H1 (cell line): ENCODE data around the gene CDH16. TPM values are rescaled to one million over a fixed set of nuclear protein-coding genes. Genes with fewer than 3 reads are reported as not detected.

ENCODE experiments used
- CTCF ChIA-PET: fragments of 300-600 bp; sonication (Branson Sonifier 250); formaldehyde crosslinking; loops from one replicate; lab custom pipeline; 2021; ENCODE audit not compliant: partially characterized antibody; lab: Charles Lee
- POLR2A ChIA-PET: fragments of 300-600 bp; sonication (Branson Sonifier 250); formaldehyde crosslinking; loops from one replicate; lab custom pipeline; 2021; ENCODE audit warnings: inconsistent platforms; ENCODE audit not compliant: partially characterized antibody; lab: Charles Lee
- DNase-seq, 2 experiments: peaks; one replicate each; pipeline versions ENCODE4 v3.0.0 to v3.0.0-alpha.2; 2010 to 2022; ENCODE audit warnings: low spot score in 2 of 2, low read depth in 1 of 2, mixed read lengths in 1 of 2
- FAIRE-seq: peaks from 2 replicates; lab custom pipeline; 2011; peaks lifted over from hg19 to GRCh38; lab: Jason Lieb, UNC
- H2AFZ ChIP-seq: 2 replicates; pipeline ENCODE4 v1.8.1; 2012; ENCODE audit warnings: low read length, inconsistent platforms
- H2AK5ac ChIP-seq: 2 replicates; pipeline ENCODE4 v1.6.1; 2013; ENCODE audit warnings: low read depth, low read length
- H2BK120ac ChIP-seq: replicated peaks from 2 replicates; pipeline ENCODE3; 2013; ENCODE audit warnings: low read depth, low read length, inconsistent platforms
- H2BK12ac ChIP-seq: 2 replicates; pipeline ENCODE4 v1.6.1; 2013; ENCODE audit warnings: low read depth, low read length
- H2BK15ac ChIP-seq: 2 replicates; pipeline ENCODE4 v1.6.1; 2013; ENCODE audit warnings: low read length
- H2BK20ac ChIP-seq: 2 replicates; pipeline ENCODE4 v1.6.1; 2013; ENCODE audit warnings: low read length
- H2BK5ac ChIP-seq: 2 replicates; pipeline ENCODE4 v1.6.1; 2013; ENCODE audit warnings: low read depth, low read length
- H3K14ac ChIP-seq: 2 replicates; pipeline ENCODE4 v1.6.1; 2013; ENCODE audit warnings: inconsistent platforms; ENCODE audit not compliant: insufficient read length
- H3K18ac ChIP-seq: 2 replicates; pipeline ENCODE4 v1.6.1; 2013; ENCODE audit warnings: low read length; ENCODE audit errors: extremely low read depth
- H3K23ac ChIP-seq: 2 replicates; pipeline ENCODE4 v1.6.1; 2013; ENCODE audit warnings: inconsistent platforms; ENCODE audit not compliant: insufficient read length
- H3K23me2 ChIP-seq: 2 replicates; pipeline ENCODE4 v1.6.1; 2013; ENCODE audit warnings: low read depth, low read length
- H3K27ac ChIP-seq: 2 replicates; pipeline ENCODE4 v1.6.1; 2011; ENCODE audit warnings: low read depth, low read length, inconsistent platforms
- H3K27me3 ChIP-seq, 4 experiments: replicated peaks in 1 of 4; 1 replicate in 1 of 4; 2 replicates in 3 of 4; pipeline versions ENCODE4 v1.6.1 to v1.8.1; 2011 to 2013; ENCODE audit warnings: low read length in 3 of 4, mild to moderate bottlenecking in 3 of 4, inconsistent platforms in 2 of 4, mixed read lengths in 2 of 4, moderate library complexity in 1 of 4; ENCODE audit not compliant: control insufficient read depth in 3 of 4, insufficient read depth in 3 of 4; ENCODE audit errors: extremely low read depth in 1 of 4
- H3K36me3 ChIP-seq, 4 experiments: 2 replicates each; pipeline versions ENCODE4 v1.6.1 to v1.8.1; 2011 to 2013; ENCODE audit warnings: mild to moderate bottlenecking in 4 of 4, low read length in 3 of 4, moderate library complexity in 2 of 4, control low read depth in 1 of 4, inconsistent platforms in 1 of 4; ENCODE audit not compliant: insufficient read depth in 4 of 4, control insufficient read depth in 2 of 4
- H3K4ac ChIP-seq: replicated peaks from 2 replicates; pipeline ENCODE3; 2013; ENCODE audit warnings: low read length, low read depth, mixed read lengths, inconsistent platforms; ENCODE audit not compliant: insufficient read length
- H3K4me1 ChIP-seq, 4 experiments: replicated peaks in 1 of 4; 1 replicate in 1 of 4; 2 replicates in 3 of 4; pipeline versions ENCODE4 v1.6.1 to v1.8.1; 2011 to 2013; ENCODE audit warnings: low read length in 3 of 4, inconsistent platforms in 2 of 4, mixed read lengths in 1 of 4; ENCODE audit not compliant: insufficient read depth in 4 of 4, control insufficient read depth in 3 of 4
- H3K4me2 ChIP-seq, 2 experiments: 2 replicates each; pipeline versions ENCODE4 v1.6.1 to v1.8.1; 2011 to 2013; ENCODE audit warnings: low read depth in 2 of 2, low read length in 2 of 2, control low read depth in 1 of 2, inconsistent platforms in 1 of 2, mild to moderate bottlenecking in 1 of 2; ENCODE audit not compliant: insufficient read depth in 1 of 2
- H3K4me3 ChIP-seq, 4 experiments: fragments of 200-600, 300-600 bp in 1 of 4; sonication (generic), shearing (Covaris generic), sonication (Bioruptor Twin) in 1 of 4; 2 replicates each; pipeline versions ENCODE4 v1.5.1 to v1.8.1; 2011 to 2016; ENCODE audit warnings: low read length in 4 of 4, low read depth in 3 of 4, control low read depth in 2 of 4, inconsistent platforms in 2 of 4, mild to moderate bottlenecking in 2 of 4, mixed read lengths in 1 of 4, moderate library complexity in 1 of 4; ENCODE audit not compliant: insufficient read depth in 2 of 4; ENCODE audit errors: extremely low read depth in 1 of 4
- H3K56ac ChIP-seq: replicated peaks from 2 replicates; pipeline ENCODE3; 2013; ENCODE audit warnings: low read depth, mild to moderate bottlenecking, mixed read lengths, low read length, inconsistent platforms; ENCODE audit not compliant: insufficient read length
- H3K79me1 ChIP-seq: 2 replicates; pipeline ENCODE4 v1.6.1; 2013; ENCODE audit warnings: low read depth, low read length, control low read depth
- H3K79me2 ChIP-seq, 2 experiments: 2 replicates each; pipeline versions ENCODE4 v1.6.1 to v1.8.1; 2012 to 2013; ENCODE audit warnings: low read length in 2 of 2, mild to moderate bottlenecking in 2 of 2, inconsistent platforms in 1 of 2; ENCODE audit not compliant: insufficient read depth in 2 of 2, control insufficient read depth in 1 of 2
- H3K9ac ChIP-seq, 4 experiments: replicated peaks in 1 of 4; 1 replicate in 1 of 4; 2 replicates in 3 of 4; pipeline versions ENCODE4 v1.6.1 to v1.8.1; 2011 to 2013; ENCODE audit warnings: low read depth in 3 of 4, low read length in 3 of 4, control low read depth in 2 of 4, mild to moderate bottlenecking in 2 of 4, moderate library complexity in 2 of 4, inconsistent platforms in 1 of 4; ENCODE audit errors: extremely low read depth in 1 of 4
- H3K9me3 ChIP-seq, 2 experiments: 2 replicates each; pipeline versions ENCODE4 v1.6.1 to v1.8.1; 2012 to 2013; ENCODE audit warnings: mild to moderate bottlenecking in 2 of 2, moderate library complexity in 2 of 2, control low read depth in 1 of 2, inconsistent platforms in 1 of 2, low read depth in 1 of 2, low read length in 1 of 2, mixed read lengths in 1 of 2; ENCODE audit not compliant: insufficient read depth in 2 of 2
- H4K20me1 ChIP-seq, 2 experiments: replicated peaks in 1 of 2; 2 replicates each; pipeline versions ENCODE3 to v1.8.1; 2011 to 2013; ENCODE audit warnings: inconsistent platforms in 2 of 2, low read length in 2 of 2, mild to moderate bottlenecking in 1 of 2; ENCODE audit not compliant: insufficient read depth in 2 of 2, control insufficient read depth in 1 of 2
- H4K5ac ChIP-seq: 2 replicates; pipeline ENCODE4 v1.6.1; 2013; ENCODE audit warnings: low read length, low read depth, mixed read lengths, inconsistent platforms; ENCODE audit not compliant: insufficient read length
- H4K8ac ChIP-seq: 2 replicates; pipeline ENCODE4 v1.8.0; 2013; ENCODE audit warnings: mild to moderate bottlenecking, moderate library complexity, low read length, inconsistent platforms; ENCODE audit not compliant: insufficient read depth; ENCODE audit errors: extremely low read depth
- H4K91ac ChIP-seq: replicated peaks from 2 replicates; pipeline ENCODE3; 2013; ENCODE audit warnings: low read length, mixed read lengths, inconsistent platforms; ENCODE audit not compliant: insufficient read length
- ASH2L ChIP-seq: fragments of 200-600, 300-600 bp; sonication (generic); IDR thresholded peaks from one replicate; pipeline ENCODE4 v1.7.1; 2017; ENCODE audit warnings: low read length
- BRCA1 ChIP-seq: IDR thresholded peaks from 2 replicates; pipeline ENCODE4 v1.6.1; 2012; ENCODE audit warnings: low read depth, low read length, improper control_type of control experiment
- CHD1 ChIP-seq: IDR thresholded peaks from 2 replicates; pipeline ENCODE4 v1.6.1; 2012; ENCODE audit warnings: low read depth, low read length, improper control_type of control experiment
- FOSL1 ChIP-seq: IDR thresholded peaks from 2 replicates; pipeline ENCODE4 v1.6.1; 2011; ENCODE audit warnings: mild to moderate bottlenecking, low read depth, low read length, moderate library complexity; ENCODE audit not compliant: insufficient read depth
- NRF1 ChIP-seq: IDR thresholded peaks from 2 replicates; pipeline ENCODE4 v1.6.1; 2011; ENCODE audit warnings: mild to moderate bottlenecking, low read depth, low read length, improper control_type of control experiment
- SIRT6 ChIP-seq: IDR thresholded peaks from one replicate; pipeline ENCODE4 v1.7.1; 2012; ENCODE audit warnings: low read length, inconsistent platforms
- SIX5 ChIP-seq: IDR thresholded peaks from 2 replicates; pipeline ENCODE4 v1.6.1; 2011; ENCODE audit warnings: mild to moderate bottlenecking, low read depth, low read length
- SP4 ChIP-seq: IDR thresholded peaks from 2 replicates; pipeline ENCODE4 v1.6.1; 2012; ENCODE audit warnings: low read length, inconsistent platforms
- TAF1 ChIP-seq: IDR thresholded peaks from 2 replicates; pipeline ENCODE4 v1.6.1; 2011; ENCODE audit warnings: mild to moderate bottlenecking, low read depth, low read length
- TAF7 ChIP-seq: optimal IDR thresholded peaks from 2 replicates; pipeline ENCODE3; 2011; ENCODE audit warnings: low read depth, mild to moderate bottlenecking, inconsistent platforms, low read length, moderate library complexity, borderline replicate concordance
- YY1 ChIP-seq: IDR thresholded peaks from 2 replicates; pipeline ENCODE4 v1.6.1; 2011; ENCODE audit warnings: low read depth, mild to moderate bottlenecking, low read length
- ZNF274 ChIP-seq: IDR thresholded peaks from 2 replicates; pipeline ENCODE4 v1.7.0; 2012; ENCODE audit warnings: low read length, borderline replicate concordance; ENCODE audit errors: extremely low read depth
- WGBS, 2 experiments: shearing (Covaris generic) in 1 of 2; methylation state at CpG; one replicate each; pipeline versions ENCODE4 v1.1.6 to v1.1.7; 2013 to 2015; ENCODE audit warnings: low lambda C conversion rate in 2 of 2, mixed read lengths in 2 of 2, inconsistent platforms in 1 of 2, low coverage in 1 of 2, missing lambda C conversion rate in 1 of 2; ENCODE audit not compliant: insufficient replicate concordance in 2 of 2, insufficient coverage in 1 of 2, insufficient read length in 1 of 2; ENCODE audit errors: extremely low coverage in 1 of 2, missing lambda C conversion rate in 1 of 2; 5-methylcytosine and 5-hydroxymethylcytosine counted together
- polyA plus RNA-seq, 7 experiments: library from polyadenylated mRNA; depleted of rRNA in 3 of 7; stranded (reverse) in 5 of 7; unstranded in 2 of 7; fragments of >200 nt in 5 of 7; fragments of 200-250 nt in 2 of 7; gene quantifications; 1 replicate in 5 of 7; 2 replicates in 1 of 7; 4 replicates in 1 of 7; pipeline versions ENCODE4 v1.2.1 to v1.2.3, GENCODE V29; 2011 to 2013; ENCODE audit warnings: missing spikeins in 2 of 7, mixed read lengths in 2 of 7
- total RNA-seq: library from RNA; stranded (reverse); fragmentation: NEBNext Ultra II Directional; extraction: Animal tissue kit (Norgen Biotek cat#: 25700); gene quantifications from 2 replicates; pipeline ENCODE4 v1.2.1, GENCODE V29; 2021

Gene CDH16
- total and polyA plus RNA-seq, 2 of the 8 experiments (the other 6 are each of a cell fraction or from before 2014, with no cell fraction given) = not detected

DNA sequence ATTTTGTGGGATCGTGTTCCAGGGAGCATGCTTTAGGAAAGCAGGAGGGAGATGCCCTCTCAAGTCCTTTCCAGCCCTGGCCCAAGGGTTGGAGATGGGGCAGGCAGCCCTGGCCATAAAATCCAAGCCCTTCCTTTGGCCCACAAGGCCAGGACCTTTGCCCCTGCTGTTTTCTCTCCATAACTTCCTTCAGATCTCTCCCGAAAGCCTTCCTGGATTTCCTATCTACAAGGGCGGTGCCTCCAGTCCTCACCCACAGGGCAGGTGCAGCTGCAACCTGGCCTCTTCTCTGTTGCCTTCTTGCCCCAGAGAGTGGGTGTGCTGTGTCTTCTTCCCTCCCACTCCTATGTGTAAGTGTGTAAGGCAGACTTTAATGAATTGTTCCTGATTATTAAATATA lies 46.8 kb downstream of the CDH16 start:
- H2AK5ac ChIP-seq = no peak overlapping the region
- no peak overlapping the region; a peak in 1 of 4 replicates for H3K4me2 ChIP-seq
- H3K18ac ChIP-seq = no peak overlapping the region
- peaks cover 0 to 6% (median 2%) of the 10 kb centered on the region in 4 experiments; a peak in 4 of 7 replicates for H3K4me1 ChIP-seq
- no peak overlapping the region for H3K27ac ChIP-seq
- H3K9ac ChIP-seq = no peak overlapping the region
- no peaks in the 10 kb centered on the region for H4K20me1 ChIP-seq
- no peak for FAIRE-seq
- no peak for DNase-seq
- H3K14ac ChIP-seq = no peak overlapping the region
- no peaks in the 10 kb centered on the region for H3K9me3 ChIP-seq
- no peak overlapping the region for H3K4me3 ChIP-seq
- H2AFZ ChIP-seq = no peak overlapping the region
- POLR2A ChIA-PET = interaction anchor here (0.6 to 1.6 kb wide), 4 partner anchors 10 to 123 kb away, joined by 3 to 7 read pairs (median 3); partner anchors contain the start of gene DYNC1LI2
- 0 out of 2 replicates have a peak overlapping the region, but pooled peaks have one; percentile 72 for H2BK15ac ChIP-seq
- H4K91ac ChIP-seq = no peak overlapping the region
- H2BK20ac ChIP-seq = no peak overlapping the region
- CTCF ChIA-PET = interaction anchor here (0.7 to 2.1 kb wide), 10 partner anchors 9 to 144 kb away, joined by 3 to 10 read pairs (median 5); partner anchors contain the start of gene PDP2
- no peaks in the 10 kb centered on the region for H3K36me3 ChIP-seq
- H3K4ac ChIP-seq = no peak overlapping the region
- H3K23ac ChIP-seq = no peak overlapping the region
- H3K56ac ChIP-seq = no peak overlapping the region
- no peaks in the 10 kb centered on the region; a peak in 1 of 7 replicates for H3K27me3 ChIP-seq
- no peaks in the 10 kb centered on the region for H3K79me2 ChIP-seq
- no peak overlapping the region for H4K5ac ChIP-seq
- H2BK5ac ChIP-seq = no peak overlapping the region
- no peak overlapping the region for H4K8ac ChIP-seq
- H2BK12ac ChIP-seq = no peak overlapping the region
- 82% methylated on average over 3 of the region's 3 CpGs; no CpG with 5 or more reads in 1 of the 2 experiments for WGBS, 2 experiments
- no peaks in the 10 kb centered on the region for H3K79me1 ChIP-seq
- H2BK120ac ChIP-seq = no peak overlapping the region
- no peaks in the 10 kb centered on the region for H3K23me2 ChIP-seq
- TF ChIP-seq YY1 (no peak), ASH2L (no peak), SP4 (no peak), ZNF274 (no peak), BRCA1 (no peak), SIRT6 (no peak), SIX5 (no peak), TAF1 (no peak), FOSL1 (no peak), NRF1 (no peak), CHD1 (no peak), TAF7 (no peak)
